Stimulated activated naive CD4-positive, alpha-beta T cell treated with Interleukin-2 at 50 U/mL for 16 hours (primary cell): ENCODE measurements around the gene SYNPO2.

ENCODE experiments used
- DNase-seq: peaks from one replicate; lab custom pipeline; 2025; lab: John Stamatoyannopoulos, UW

SYNPO2 gene, protein sequence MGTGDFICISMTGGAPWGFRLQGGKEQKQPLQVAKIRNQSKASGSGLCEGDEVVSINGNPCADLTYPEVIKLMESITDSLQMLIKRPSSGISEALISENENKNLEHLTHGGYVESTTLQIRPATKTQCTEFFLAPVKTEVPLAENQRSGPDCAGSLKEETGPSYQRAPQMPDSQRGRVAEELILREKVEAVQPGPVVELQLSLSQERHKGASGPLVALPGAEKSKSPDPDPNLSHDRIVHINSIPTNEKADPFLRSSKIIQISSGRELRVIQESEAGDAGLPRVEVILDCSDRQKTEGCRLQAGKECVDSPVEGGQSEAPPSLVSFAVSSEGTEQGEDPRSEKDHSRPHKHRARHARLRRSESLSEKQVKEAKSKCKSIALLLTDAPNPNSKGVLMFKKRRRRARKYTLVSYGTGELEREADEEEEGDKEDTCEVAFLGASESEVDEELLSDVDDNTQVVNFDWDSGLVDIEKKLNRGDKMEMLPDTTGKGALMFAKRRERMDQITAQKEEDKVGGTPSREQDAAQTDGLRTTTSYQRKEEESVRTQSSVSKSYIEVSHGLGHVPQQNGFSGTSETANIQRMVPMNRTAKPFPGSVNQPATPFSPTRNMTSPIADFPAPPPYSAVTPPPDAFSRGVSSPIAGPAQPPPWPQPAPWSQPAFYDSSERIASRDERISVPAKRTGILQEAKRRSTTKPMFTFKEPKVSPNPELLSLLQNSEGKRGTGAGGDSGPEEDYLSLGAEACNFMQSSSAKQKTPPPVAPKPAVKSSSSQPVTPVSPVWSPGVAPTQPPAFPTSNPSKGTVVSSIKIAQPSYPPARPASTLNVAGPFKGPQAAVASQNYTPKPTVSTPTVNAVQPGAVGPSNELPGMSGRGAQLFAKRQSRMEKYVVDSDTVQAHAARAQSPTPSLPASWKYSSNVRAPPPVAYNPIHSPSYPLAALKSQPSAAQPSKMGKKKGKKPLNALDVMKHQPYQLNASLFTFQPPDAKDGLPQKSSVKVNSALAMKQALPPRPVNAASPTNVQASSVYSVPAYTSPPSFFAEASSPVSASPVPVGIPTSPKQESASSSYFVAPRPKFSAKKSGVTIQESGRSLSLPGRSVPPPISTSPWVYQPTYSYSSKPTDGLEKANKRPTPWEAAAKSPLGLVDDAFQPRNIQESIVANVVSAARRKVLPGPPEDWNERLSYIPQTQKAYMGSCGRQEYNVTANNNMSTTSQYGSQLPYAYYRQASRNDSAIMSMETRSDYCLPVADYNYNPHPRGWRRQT

GRCh38 chr4:118888666-118889311 lies at the start of gene SYNPO2:
TSS of gene SYNPO2 (plus strand) at chr4:118888854. CDS start at chr4:118889037, 183 bp downstream.
- DNase-seq, result peak; percentile 4

DNA sequence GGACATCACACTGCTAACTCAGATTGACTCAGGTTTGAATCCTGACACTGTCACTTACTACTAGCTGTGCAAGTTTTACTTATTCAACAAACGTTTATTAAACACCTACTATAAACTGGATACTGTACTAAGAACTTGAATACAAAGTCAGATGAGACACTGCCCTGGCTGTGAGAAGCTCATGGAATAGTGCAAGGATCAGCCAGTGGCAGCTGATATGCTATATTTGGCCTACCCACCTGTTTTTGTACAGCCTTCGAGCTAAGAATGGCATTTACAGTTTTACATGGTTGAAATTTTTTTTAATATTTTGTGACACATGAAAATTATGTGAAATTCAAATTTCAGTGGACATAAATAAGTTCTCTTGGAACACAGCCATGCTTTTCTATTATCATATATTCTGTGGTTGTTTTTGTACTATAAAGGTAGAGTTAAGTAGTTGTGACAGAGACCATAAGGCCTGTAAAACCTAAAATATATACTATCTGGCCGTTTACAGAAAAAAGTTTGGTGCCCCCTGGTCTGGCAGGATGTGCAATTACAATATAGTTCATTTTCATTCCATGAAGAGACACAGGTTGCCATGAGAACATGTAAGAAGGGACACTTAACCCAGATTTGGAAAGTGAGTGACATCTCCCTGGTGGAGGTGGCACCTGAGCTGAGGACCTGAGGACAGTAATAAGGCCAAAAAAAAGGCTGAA lies 49.3 kb upstream of the SYNPO2 start:
- no peak for DNase-seq

- no peak for DNase-seq
These were observed 46.6 kb upstream of the SYNPO2 start for GRCh38 chr4:118842055-118842454.

GRCh38 chr4:118843237-118843636 lies 45.4 kb upstream of the SYNPO2 start:
- DNase-seq, result no peak

- no peak for DNase-seq
These were observed 43.1 kb upstream of the SYNPO2 start for GRCh38 chr4:118845552-118846050.

- no peak for DNase-seq
These were observed 41.7 kb upstream of the SYNPO2 start for GRCh38 chr4:118846979-118847378.

DNA sequence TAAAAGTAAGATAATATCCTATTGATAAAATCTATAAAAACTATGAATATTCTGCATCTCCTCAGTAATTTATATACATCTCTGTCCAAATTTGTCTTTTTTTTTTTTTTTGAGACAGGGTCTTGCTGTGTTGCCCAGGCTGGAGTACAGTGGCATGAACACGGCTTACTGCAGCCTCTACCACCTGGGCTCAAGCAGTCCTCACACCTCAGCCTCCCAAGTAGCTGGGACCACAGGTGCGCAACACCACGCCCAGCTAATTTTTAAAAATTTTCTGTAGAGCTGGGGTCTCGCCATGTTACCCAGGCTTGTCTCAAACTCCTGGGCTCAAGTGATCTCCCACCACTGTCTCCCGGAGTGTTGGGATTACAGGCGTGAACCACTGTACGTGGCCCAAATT lies 40.4 kb upstream of the SYNPO2 start:
- DNase-seq, result no peak

DNA sequence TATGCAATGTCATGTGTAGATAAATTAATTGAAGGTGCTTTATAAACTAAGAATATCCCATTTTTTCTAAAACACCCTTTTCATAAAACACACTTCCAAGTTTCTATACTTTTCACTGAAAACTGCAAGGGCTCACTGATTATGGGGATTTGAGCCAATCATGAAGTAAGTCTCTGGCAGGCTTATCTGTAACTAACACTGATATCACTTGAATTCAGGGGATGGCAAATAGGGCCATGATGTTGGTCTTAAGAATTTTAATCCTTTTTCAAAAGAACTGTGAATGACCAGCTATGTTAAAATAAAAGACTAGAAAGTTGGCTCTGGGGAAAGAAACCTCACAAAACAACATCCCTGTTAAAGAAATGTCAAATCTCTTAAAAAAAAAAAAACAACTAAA lies 39.8 kb upstream of the SYNPO2 start:
- no peak for DNase-seq

DNA sequence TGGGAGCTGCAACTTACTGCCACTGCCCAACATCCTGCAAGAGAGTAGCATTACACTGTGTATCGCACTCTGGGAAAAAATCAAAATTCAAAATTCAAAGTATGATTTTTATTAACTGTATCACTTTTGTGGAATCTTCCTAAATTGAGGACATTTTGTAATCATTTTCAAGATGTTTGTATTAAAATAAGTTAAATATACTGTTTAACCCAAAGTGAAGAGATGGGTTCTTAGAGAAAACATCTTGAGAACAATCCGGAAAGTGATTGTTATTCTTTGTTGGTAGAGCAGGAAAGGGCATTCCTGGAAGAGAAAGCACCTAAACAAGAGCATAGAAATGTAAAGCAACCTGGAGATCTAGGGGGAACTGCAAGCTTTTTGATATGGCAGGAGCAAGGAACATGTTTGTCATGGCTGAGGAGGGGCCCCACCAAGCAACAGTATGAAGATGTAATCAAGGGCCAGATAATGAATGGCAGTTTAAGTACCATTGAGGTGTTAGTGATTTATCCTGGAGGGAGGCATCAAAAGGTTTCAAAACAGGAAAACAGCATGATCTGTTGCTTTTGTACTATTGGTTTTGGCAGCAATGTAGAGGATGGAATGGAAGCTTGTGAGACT lies 38.7 kb upstream of the SYNPO2 start:
- no peak for DNase-seq

DNA sequence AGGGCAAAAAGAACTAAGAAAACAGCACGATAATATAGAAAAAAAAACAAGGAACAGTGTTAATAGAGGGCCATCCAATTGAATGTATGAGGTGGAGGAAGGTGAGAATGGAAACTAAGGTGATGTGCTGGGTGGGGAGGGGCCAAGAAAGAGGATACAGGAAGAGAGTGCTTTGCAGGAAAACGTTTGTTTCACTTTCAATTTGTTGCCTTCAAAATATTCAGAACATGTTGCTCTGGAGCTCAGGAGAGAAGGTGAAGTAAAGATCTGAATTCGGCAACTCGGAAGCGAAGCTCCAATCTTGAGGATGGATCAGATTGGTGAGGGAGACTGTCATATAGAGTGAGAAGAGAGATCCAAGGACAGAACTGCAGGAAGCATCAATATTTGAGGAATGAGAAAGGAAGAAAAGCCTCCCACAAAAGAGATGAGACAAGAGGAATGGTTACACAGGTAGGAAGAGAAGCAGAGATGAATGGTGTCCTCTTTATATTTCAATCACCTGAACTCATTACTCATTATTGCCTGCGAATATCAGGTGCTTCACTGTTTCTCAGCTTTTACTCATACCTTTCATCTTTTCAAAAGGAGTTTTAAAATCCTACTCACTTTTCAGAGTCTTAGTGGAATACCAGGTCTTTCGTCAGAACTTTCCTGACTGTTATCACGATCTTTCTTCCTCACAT lies 38.0 kb upstream of the SYNPO2 start:
- peak; percentile 7 for DNase-seq

- no peak for DNase-seq
These were observed 30.9 kb upstream of the SYNPO2 start for GRCh38 chr4:118857760-118858159.

DNA sequence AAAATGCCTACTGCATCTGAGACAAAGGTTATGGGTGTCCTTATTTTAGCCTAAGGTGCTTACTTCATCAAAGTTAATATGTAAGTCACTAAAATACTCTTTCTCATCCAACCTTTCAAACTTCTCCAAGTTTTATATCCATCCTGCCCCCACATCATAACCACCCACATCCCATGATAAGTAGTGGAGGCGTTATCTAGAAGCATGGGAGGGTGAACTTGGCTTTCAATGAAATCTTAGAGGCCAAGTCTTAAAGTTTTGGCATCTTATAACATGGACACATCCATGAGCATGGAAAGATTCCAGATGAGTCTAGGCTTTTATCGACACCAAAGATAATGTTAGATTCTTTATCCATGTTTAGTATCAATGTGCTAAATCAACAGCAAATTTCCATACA lies 29.9 kb upstream of the SYNPO2 start:
- no peak for DNase-seq

- no peak for DNase-seq
These were observed 23.5 kb upstream of the SYNPO2 start for GRCh38 chr4:118865091-118865708.

DNA sequence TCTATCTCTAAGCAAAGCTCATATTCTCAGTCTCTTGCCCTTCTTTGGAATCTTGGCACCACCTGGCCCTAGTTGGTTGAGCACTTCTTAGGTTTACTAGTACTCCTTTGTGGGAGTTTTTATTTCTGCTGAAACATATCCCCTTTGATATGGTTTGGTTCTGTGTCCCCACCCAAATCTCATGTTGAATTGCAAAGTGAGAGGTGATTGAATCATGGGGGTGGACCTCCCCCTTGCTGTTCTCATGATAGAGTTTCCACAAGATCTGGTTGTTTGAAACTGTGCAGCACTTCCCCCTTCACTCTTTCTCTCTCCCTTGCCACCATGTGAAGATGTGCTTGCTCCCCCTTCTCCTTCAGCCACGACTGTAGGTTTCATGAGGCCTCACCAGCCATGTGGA lies 22.2 kb upstream of the SYNPO2 start:
- no peak for DNase-seq

DNA sequence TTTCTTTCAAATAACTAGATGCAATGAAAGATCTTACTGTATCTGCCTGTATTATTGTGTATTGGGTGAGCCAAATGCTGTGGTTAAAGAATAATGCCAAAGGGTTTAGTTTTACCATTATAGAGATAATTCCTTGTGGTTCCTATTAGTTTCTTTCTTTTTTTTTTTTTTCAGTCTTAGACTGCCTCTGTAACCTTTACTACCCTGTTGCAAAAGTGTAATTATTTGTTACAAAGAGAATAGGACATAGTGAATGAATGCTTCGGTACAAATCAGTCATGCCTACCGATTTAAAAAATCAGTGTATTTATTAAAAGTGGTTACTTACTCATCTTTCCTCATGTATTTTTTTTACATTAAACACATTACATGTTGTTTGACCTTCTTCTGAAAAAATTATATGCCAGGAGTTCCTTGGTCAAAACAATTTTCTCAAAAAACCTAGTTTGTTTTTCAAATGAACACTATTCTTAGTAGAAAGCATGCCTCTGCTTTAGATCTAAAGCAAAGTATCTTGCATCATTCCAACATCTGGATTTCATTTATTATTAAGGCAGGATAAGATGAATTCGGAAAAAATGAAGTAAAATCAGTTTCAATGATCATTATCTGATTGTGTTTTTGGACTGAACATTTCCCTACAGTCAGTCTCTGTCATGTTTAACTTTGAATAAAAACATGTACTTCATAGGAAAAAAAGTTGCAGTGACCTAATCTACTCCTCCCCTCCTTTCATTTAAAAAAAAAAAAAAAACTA lies 21.2 kb upstream of the SYNPO2 start:
- DNase-seq, result no peak

- no peak for DNase-seq
These were observed 18.8 kb upstream of the SYNPO2 start for GRCh38 chr4:118869808-118870342.

DNA sequence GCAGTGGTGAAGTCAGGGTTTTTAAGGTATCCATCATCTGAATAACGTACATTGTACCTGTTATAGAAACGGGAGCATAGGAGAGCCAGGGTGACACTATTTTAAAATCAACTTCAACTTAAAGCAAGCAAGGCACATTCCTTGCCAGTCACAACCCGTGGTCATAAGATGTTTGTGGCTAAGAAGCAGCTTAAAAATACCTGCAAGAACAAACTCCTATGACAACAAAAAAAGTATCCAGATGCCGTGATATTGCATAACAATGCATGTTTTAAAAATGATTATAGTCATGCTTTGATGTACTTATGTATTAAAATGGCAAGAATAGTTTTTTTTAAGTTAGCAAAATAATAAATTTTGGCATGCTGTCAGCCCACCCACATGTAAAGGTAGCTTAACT lies 16.5 kb upstream of the SYNPO2 start:
- DNase-seq, result no peak

- no peak for DNase-seq
These were observed 10.9 kb upstream of the SYNPO2 start for GRCh38 chr4:118877797-118878196.
